ENCODE data around the gene PRICKLE1.

Gene PRICKLE1

GRCh38 chr12:42607584-42608058, 18.1 kb upstream of the PRICKLE1 start:
- DNase-seq (ENCODE audit: low read depth in 1 of 2, low spot score in 1 of 2), result no peak

GRCh38 chr12:42606471-42606870, 16.9 kb upstream of the PRICKLE1 start:
- TF ChIP-seq GABPA (IDR thresholded peaks at IDR 0.05; ENCODE audit: low read depth), result no peak
- TF ChIP-seq SPI1 (IDR thresholded peaks at IDR 0.05; ENCODE audit: borderline replicate concordance, low read depth), result no peak
- TF ChIP-seq, protein P1, sequence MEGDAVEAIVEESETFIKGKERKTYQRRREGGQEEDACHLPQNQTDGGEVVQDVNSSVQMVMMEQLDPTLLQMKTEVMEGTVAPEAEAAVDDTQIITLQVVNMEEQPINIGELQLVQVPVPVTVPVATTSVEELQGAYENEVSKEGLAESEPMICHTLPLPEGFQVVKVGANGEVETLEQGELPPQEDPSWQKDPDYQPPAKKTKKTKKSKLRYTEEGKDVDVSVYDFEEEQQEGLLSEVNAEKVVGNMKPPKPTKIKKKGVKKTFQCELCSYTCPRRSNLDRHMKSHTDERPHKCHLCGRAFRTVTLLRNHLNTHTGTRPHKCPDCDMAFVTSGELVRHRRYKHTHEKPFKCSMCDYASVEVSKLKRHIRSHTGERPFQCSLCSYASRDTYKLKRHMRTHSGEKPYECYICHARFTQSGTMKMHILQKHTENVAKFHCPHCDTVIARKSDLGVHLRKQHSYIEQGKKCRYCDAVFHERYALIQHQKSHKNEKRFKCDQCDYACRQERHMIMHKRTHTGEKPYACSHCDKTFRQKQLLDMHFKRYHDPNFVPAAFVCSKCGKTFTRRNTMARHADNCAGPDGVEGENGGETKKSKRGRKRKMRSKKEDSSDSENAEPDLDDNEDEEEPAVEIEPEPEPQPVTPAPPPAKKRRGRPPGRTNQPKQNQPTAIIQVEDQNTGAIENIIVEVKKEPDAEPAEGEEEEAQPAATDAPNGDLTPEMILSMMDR (IDR thresholded peaks at IDR 0.05; ENCODE audit: insufficient read depth, low read length), result no peak
- TF ChIP-seq POLR2AphosphoS5 (IDR thresholded peaks at IDR 0.05; ENCODE audit: low read depth), result no peak
- Histone ChIP-seq H3K27ac (replicated peaks) (no peak overlapping the region), H3K4me3 (replicated peaks; ENCODE audit: insufficient read depth, low read length) (no peak overlapping the region), H3K27me3 (ENCODE audit: insufficient read depth, poor library complexity, severe bottlenecking) (no peaks in the 10 kb centered on the region)
- no peak for DNase-seq (ENCODE audit: low read depth in 1 of 2, low spot score in 1 of 2)

More at GRCh38 chr12:42607584-42608058, 18.1 kb upstream of the PRICKLE1 start:
- H3K27me3 ChIP-seq (ENCODE audit: insufficient read depth, poor library complexity, severe bottlenecking), result no peaks in the 10 kb centered on the region
- no peak overlapping the region for H3K4me3 ChIP-seq (replicated peaks; ENCODE audit: insufficient read depth, low read length)
- no peak overlapping the region for H3K27ac ChIP-seq (replicated peaks)
- TF ChIP-seq, protein P2, sequence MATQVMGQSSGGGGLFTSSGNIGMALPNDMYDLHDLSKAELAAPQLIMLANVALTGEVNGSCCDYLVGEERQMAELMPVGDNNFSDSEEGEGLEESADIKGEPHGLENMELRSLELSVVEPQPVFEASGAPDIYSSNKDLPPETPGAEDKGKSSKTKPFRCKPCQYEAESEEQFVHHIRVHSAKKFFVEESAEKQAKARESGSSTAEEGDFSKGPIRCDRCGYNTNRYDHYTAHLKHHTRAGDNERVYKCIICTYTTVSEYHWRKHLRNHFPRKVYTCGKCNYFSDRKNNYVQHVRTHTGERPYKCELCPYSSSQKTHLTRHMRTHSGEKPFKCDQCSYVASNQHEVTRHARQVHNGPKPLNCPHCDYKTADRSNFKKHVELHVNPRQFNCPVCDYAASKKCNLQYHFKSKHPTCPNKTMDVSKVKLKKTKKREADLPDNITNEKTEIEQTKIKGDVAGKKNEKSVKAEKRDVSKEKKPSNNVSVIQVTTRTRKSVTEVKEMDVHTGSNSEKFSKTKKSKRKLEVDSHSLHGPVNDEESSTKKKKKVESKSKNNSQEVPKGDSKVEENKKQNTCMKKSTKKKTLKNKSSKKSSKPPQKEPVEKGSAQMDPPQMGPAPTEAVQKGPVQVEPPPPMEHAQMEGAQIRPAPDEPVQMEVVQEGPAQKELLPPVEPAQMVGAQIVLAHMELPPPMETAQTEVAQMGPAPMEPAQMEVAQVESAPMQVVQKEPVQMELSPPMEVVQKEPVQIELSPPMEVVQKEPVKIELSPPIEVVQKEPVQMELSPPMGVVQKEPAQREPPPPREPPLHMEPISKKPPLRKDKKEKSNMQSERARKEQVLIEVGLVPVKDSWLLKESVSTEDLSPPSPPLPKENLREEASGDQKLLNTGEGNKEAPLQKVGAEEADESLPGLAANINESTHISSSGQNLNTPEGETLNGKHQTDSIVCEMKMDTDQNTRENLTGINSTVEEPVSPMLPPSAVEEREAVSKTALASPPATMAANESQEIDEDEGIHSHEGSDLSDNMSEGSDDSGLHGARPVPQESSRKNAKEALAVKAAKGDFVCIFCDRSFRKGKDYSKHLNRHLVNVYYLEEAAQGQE (IDR thresholded peaks at IDR 0.05; ENCODE audit: insufficient replicate concordance, low read depth), result no peak
- TF ChIP-seq, protein P1 (IDR thresholded peaks at IDR 0.05; ENCODE audit: insufficient read depth, low read length), result no peak
- no peak for TF ChIP-seq POLR2AphosphoS5 (IDR thresholded peaks at IDR 0.05; ENCODE audit: low read depth)

DNA sequence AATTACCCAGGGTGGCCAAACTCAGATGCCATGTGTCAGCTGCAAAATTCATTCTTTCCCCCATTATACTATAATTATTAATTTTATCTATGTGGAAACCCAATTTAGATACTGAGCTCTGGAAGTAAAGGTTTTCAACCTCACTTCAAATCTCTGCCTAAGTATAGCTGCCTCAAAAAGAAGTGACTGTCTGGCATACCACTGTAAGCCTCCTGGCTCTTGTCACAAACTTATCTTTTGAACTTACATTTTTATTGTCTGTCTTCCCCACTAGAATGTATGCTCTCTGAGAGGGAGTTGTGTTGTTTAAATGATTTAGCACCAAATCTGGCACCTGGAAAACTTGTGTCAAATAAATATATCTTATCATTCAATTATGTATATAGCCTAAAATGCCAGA, 16.1 kb upstream of the PRICKLE1 start:
- no peaks in the 10 kb centered on the region for H3K27me3 ChIP-seq (ENCODE audit: insufficient read depth, poor library complexity, severe bottlenecking)
- DNase-seq (ENCODE audit: low read depth in 1 of 2, low spot score in 1 of 2), result no peak
- no peak overlapping the region for H3K4me3 ChIP-seq (replicated peaks; ENCODE audit: insufficient read depth, low read length)
- no peak overlapping the region for H3K27ac ChIP-seq (replicated peaks)
- TF ChIP-seq, protein P2 (IDR thresholded peaks at IDR 0.05; ENCODE audit: insufficient replicate concordance, low read depth), result no peak
- TF ChIP-seq GABPA (IDR thresholded peaks at IDR 0.05; ENCODE audit: low read depth), result no peak
- TF ChIP-seq SPI1 (IDR thresholded peaks at IDR 0.05; ENCODE audit: borderline replicate concordance, low read depth), result no peak
- TF ChIP-seq, protein P1 (IDR thresholded peaks at IDR 0.05; ENCODE audit: insufficient read depth, low read length), result no peak
- no peak for TF ChIP-seq POLR2AphosphoS5 (IDR thresholded peaks at IDR 0.05; ENCODE audit: low read depth)

All from HL-60 (cell line).